T-cell (primary cell): ENCODE measurements around the gene CACNA2D4. TPM values are rescaled to one million over a fixed set of nuclear protein-coding genes. Genes with fewer than 3 reads are reported as not detected.
A peak's percentile ranks its signal among the peaks of the same experiment; 100 is the strongest.

Experiments
- ATAC-seq, 4 experiments: fragments of 200-7000 bp in 3 of 4; fragments of 150-1000 bp in 1 of 4; cut with Tn5 transposase; replicated peaks in 1 of 4; 1 replicate in 3 of 4; 2 replicates in 1 of 4; pipeline ENCODE4 v1.10.0; 2021; ENCODE audit warnings: moderate library complexity in 3 of 4, mild to moderate bottlenecking in 2 of 4, moderate number of reproducible peaks in 1 of 4
- CTCF ChIA-PET, 2 donors: fragments of 300-600 bp; sonication (Branson Sonifier 250); formaldehyde crosslinking; loops; one replicate each; lab custom pipeline; 2022; ENCODE audit warnings: antibody characterized with exemption in 2 of 2; lab: Charles Lee
- POLR2A ChIA-PET, 2 donors: fragments of 300-600 bp; sonication (Branson Sonifier 250); formaldehyde crosslinking; loops; one replicate each; lab custom pipeline; 2022; ENCODE audit warnings: antibody characterized with exemption in 2 of 2; lab: Charles Lee
- DNase-seq, 35 experiments: peaks; one replicate each; pipeline versions ENCODE4 v3.0.0 to v3.0.0-alpha.2; 2013 to 2023
- H3K27ac ChIP-seq: one replicate; pipeline ENCODE4 v1.5.1; 2013; ENCODE audit warnings: low read length
- H3K27me3 ChIP-seq, 2 experiments: replicated peaks in 1 of 2; 1 replicate in 1 of 2; 2 replicates in 1 of 2; pipeline versions ENCODE4 v1.6.1 to v1.7.0; 2013; ENCODE audit warnings: low read length in 1 of 2, mixed read lengths in 1 of 2; ENCODE audit not compliant: control insufficient read depth in 2 of 2, insufficient read depth in 2 of 2; ENCODE audit errors: extremely low read depth in 1 of 2
- H3K36me3 ChIP-seq, 2 donors: 1 replicate in 1 of 2; 2 replicates in 1 of 2; pipeline versions ENCODE4 v1.6.1 to v1.7.0; 2013; ENCODE audit warnings: low read length in 1 of 2; ENCODE audit not compliant: control insufficient read depth in 2 of 2, insufficient read depth in 1 of 2; ENCODE audit errors: extremely low read depth in 1 of 2
- H3K4me1 ChIP-seq, 2 experiments: 1 replicate in 1 of 2; 2 replicates in 1 of 2; pipeline versions ENCODE4 v1.6.1 to v1.7.0; 2013; ENCODE audit warnings: low read length in 2 of 2, mixed read lengths in 1 of 2; ENCODE audit not compliant: insufficient read depth in 2 of 2, control insufficient read depth in 1 of 2; ENCODE audit errors: extremely low read depth in 1 of 2
- H3K4me3 ChIP-seq, 2 donors: 1 replicate in 1 of 2; 2 replicates in 1 of 2; pipeline versions ENCODE4 v1.5.1 to v1.7.0; 2013; ENCODE audit warnings: mild to moderate bottlenecking in 2 of 2, low read length in 1 of 2, moderate library complexity in 1 of 2; ENCODE audit not compliant: control insufficient read depth in 1 of 2; ENCODE audit errors: extremely low read depth in 1 of 2
- H3K9me3 ChIP-seq: 2 replicates; pipeline ENCODE4 v1.7.0; 2013
- H3K27ac Mint-ChIP-seq, 2 donors: one replicate each; pipeline ENCODE4 v1.8.0; 2020 to 2021; ENCODE audit warnings: mild to moderate bottlenecking in 2 of 2, mixed read lengths in 2 of 2
- H3K27me3 Mint-ChIP-seq, 2 donors: one replicate each; pipeline ENCODE4 v1.8.0; 2021 to 2022; ENCODE audit warnings: mixed read lengths in 2 of 2
- H3K36me3 Mint-ChIP-seq: one replicate; pipeline ENCODE4 v1.8.0; 2021; ENCODE audit warnings: mixed read lengths
- H3K4me1 Mint-ChIP-seq, 3 donors: one replicate each; pipeline ENCODE4 v1.8.0; 2020 to 2022; ENCODE audit warnings: mixed read lengths in 3 of 3, mild to moderate bottlenecking in 1 of 3
- H3K4me3 Mint-ChIP-seq, 3 donors: one replicate each; pipeline ENCODE4 v1.8.0; 2020 to 2022; ENCODE audit warnings: mild to moderate bottlenecking in 3 of 3, mixed read lengths in 3 of 3, moderate library complexity in 3 of 3
- H3K9me3 Mint-ChIP-seq, 3 donors: one replicate each; pipeline ENCODE4 v1.8.0; 2020 to 2022; ENCODE audit warnings: mixed read lengths in 3 of 3
- WGBS: methylation state at CpG from one replicate; pipeline ENCODE4 v1.1.5; 2013; ENCODE audit warnings: missing lambda C conversion rate; ENCODE audit not compliant: insufficient coverage; 5-methylcytosine and 5-hydroxymethylcytosine counted together
- total RNA-seq, 35 experiments: library from RNA in 6 of 35; stranded (reverse) in 6 of 35; fragments of 120-200 nt in 1 of 35; gene quantifications; one replicate each; pipeline versions ENCODE4 v1.2.1 to v1.2.4 and lab custom pipeline; 2013 to 2026

The CACNA2D4 gene
- total RNA-seq, 5 donors from 2014 or later (not counting 1 experiment from before 2014, with no cell fraction given): 10.2 to 14.8 (median 12.1) TPM

DNA sequence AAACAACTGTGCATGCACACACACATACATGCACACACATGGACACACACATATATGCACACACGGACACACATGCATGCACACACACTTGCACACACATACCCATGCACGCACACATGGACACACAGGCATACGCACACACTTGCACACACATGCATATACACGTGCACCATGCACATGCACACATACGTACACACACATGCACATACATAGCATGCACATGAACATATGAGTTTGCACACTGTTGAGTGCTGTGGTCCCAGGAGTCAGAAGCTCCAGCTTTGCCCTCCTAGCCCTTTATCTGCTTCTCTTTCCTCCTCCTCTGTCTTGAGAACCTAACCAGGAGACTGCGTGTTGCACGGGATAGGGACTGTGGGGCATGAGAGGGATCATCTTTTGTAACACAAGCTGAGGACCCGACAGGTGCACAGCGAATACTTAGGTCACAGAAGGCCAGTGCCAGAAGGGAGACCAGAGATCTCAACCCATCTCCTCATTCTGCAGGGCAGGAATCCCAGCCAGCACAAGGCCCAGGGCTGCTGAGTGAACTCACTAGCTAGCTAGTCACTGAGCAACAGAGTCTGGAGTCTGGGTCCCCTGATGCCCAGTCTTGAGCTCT is 101.6 kb downstream of the CACNA2D4 start:
- Mint-ChIP-seq H3K27ac (no peak overlapping the region), H3K36me3 (no peaks in the 10 kb centered on the region), H3K27me3 (peaks cover 18 to 30% of the 10 kb centered on the region in 2 donors), H3K4me1 (peaks cover 0 to 10% (median 4%) of the 10 kb centered on the region in 3 donors), H3K9me3 (no peaks in the 10 kb centered on the region), H3K4me3 (no peak overlapping the region)
- DNase-seq: no peak
- H3K27me3 ChIP-seq: peaks cover 0 to 29% of the 10 kb centered on the region in 2 experiments
- H3K4me3 ChIP-seq: no peak overlapping the region
- ChIA-PET POLR2A (no interaction called here), CTCF (no interaction called here)
- H3K36me3 ChIP-seq: no peaks in the 10 kb centered on the region
- H3K27ac ChIP-seq: no peak overlapping the region
- no peaks in the 10 kb centered on the region for H3K9me3 ChIP-seq
- 83% methylated on average over 7 of the region's 9 CpGs for WGBS
- ATAC-seq: no peak
- H3K4me1 ChIP-seq: peaks cover 0 to 10% of the 10 kb centered on the region in 2 experiments

DNA sequence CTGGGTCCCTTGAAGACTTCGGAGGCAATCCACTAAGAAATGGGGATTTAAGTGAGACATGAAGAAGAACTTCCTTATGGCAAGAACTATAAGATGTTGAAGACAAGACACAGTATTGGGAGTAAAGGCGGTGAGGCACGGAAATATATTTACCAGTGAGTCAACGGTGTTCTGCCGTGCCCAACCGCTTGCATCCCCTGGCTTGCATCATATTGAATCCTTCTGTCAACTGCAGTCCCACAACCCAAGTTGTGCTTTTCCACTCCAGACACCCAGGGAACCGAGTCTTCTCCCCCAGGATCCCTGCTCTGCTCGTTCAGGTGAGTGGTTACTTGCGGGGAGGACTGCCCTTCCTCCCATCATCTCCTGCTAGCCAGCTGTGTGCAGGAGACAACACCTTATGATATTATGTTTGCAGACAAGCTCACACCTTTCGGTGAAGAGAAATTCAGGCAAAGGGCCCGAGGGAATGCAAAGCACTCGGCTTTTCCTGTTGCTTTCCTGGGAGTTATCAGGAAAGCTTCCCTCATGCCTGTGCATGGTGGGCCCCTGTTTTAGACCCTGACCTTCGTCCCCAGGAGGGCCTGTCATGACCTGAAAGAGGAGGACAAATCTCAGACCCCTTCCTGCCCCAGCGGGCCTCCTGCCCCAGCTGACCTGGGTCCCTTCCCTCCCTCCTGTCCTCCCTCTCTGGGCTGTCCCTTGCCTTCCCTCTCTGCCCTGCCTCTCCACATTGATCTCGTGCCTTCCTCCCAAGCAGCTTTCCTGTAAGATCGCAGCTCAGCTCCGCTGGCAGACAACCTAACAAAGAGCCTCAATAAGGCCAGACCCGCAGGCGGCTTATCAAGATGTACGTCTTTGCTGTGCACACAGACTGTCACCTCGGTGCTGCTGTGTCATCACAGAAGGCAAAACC is 102.4 kb downstream of the CACNA2D4 start:
- CTCF ChIA-PET: no interaction called here
- Histone ChIP-seq H3K36me3 (no peaks in the 10 kb centered on the region), H3K4me1 (peaks cover 0 to 18% of the 10 kb centered on the region in 2 experiments), H3K27ac (no peak overlapping the region), H3K4me3 (no peak overlapping the region), H3K9me3 (no peaks in the 10 kb centered on the region), H3K27me3 (peaks cover 0 to 21% of the 10 kb centered on the region in 2 experiments)
- DNase-seq (no peak), ATAC-seq (no peak)
- WGBS: 87% methylated on average over 17 of the region's 21 CpGs
- Mint-ChIP-seq H3K27ac (no peak overlapping the region), H3K36me3 (no peaks in the 10 kb centered on the region), H3K27me3 (peaks cover 17 to 24% of the 10 kb centered on the region in 2 donors), H3K9me3 (no peaks in the 10 kb centered on the region), H3K4me1 (peaks cover 3 to 10% (median 6%) of the 10 kb centered on the region in 3 donors), H3K4me3 (no peak overlapping the region)
- POLR2A ChIA-PET: no interaction called here

DNA sequence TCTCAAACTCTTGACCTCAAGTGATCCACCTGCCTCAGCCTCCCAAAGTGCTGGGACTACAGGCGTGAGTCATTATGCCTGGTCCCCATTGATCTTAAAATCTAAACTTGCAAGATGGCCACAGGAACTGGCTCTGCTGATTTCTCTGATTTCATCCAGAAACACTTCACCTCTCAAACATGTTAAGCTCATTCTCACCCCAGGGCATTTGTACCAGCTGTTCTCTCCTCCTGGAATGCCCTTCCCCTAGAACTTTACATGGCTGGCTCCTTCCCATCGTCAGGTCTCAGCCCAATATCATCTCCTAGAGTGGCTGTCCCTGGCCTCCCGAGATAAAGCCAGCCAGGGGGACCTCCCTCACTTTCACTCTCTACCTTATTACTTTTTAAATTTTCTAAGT is 103.3 kb downstream of the CACNA2D4 start:
- ATAC-seq: no peak
- Histone ChIP-seq H3K27ac (no peak overlapping the region), H3K4me3 (no peak overlapping the region), H3K9me3 (no peaks in the 10 kb centered on the region), H3K4me1 (peaks cover 0 to 24% of the 10 kb centered on the region in 2 experiments), H3K36me3 (no peaks in the 10 kb centered on the region), H3K27me3 (peaks cover 0 to 12% of the 10 kb centered on the region in 2 experiments)
- WGBS: 100% methylated on average over 1 of the region's 3 CpGs
- Mint-ChIP-seq H3K9me3 (no peaks in the 10 kb centered on the region), H3K36me3 (no peaks in the 10 kb centered on the region), H3K4me1 (peaks cover 4 to 13% (median 8%) of the 10 kb centered on the region in 3 donors), H3K27ac (no peak overlapping the region), H3K27me3 (peaks cover 8 to 14% of the 10 kb centered on the region in 2 donors), H3K4me3 (no peak overlapping the region)
- CTCF ChIA-PET: no interaction called here
- DNase-seq: no peak
- POLR2A ChIA-PET: interaction anchor here in 1 of 2 donors (0.6 kb wide), 1 partner anchor 568 kb away, joined by 3 read pairs; no protein-coding TSS in a partner anchor

DNA sequence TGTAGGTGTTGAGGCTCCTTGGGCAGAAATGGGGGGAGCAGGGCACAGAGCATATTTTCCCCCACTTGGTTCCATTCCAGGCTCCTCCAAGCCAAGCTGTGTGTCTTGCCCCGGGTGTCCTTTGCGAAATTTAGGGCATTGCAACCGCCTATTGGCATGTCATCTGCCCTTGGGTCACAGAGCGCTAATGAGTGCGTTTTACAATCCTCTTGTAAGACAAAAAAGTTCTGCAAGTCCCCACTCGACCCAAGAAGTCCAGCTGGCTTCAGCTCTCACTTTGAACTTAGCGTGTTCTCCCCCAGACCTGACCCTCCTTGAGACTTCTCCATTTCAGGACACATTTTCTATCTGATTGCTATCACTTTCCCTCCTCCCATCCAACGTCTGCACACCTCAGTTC is 104.2 kb downstream of the CACNA2D4 start:
- POLR2A ChIA-PET: no interaction called here

DNA sequence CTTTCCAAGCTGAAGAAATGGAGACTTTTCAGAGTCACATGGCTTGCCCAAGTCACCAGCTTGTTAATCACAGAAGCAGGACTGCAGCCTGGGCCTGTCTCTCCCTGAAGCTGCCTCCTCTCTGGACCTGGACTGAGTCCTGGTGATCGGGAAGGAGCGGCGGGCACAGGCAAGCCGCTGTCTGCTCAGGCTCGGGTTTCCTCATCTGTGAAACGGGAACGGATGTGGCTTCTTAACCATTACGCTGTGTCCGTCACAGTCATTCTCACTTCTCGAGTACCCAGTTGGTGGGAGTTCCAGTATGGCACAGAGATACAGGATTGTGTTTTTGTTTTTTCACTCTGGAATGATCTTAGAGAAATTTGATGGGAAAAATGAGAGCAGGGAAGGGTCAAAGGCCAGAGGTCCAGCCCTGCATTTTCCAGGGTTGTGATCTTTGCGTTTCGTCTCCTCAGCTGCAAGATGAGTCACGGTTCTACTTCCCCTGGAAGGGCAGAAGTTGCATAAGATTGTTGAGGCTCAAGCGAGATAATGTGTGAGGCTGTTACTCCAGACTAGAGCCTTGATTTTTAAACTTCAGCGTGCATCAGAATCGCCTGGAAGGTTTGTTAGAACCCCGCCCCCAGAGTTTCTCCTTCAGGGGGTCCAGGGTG is 105.7 kb downstream of the CACNA2D4 start:
- Mint-ChIP-seq H3K9me3 (no peaks in the 10 kb centered on the region), H3K36me3 (no peaks in the 10 kb centered on the region), H3K4me3 (peak overlapping the region in 1 of 3 donors; percentile 18), H3K27me3 (peaks cover 2 to 3% of the 10 kb centered on the region in 2 donors), H3K4me1 (peaks cover 8 to 23% (median 10%) of the 10 kb centered on the region in 3 donors), H3K27ac (peak overlapping the region; percentile 11 to 65)
- Histone ChIP-seq H3K36me3 (no peaks in the 10 kb centered on the region), H3K27me3 (peaks cover 0 to 2% of the 10 kb centered on the region in 2 experiments), H3K9me3 (no peaks in the 10 kb centered on the region), H3K4me1 (peaks cover 0 to 40% of the 10 kb centered on the region in 2 experiments), H3K4me3 (no peak overlapping the region), H3K27ac (peak overlapping the region; percentile 51)
- POLR2A ChIA-PET: no interaction called here
- DNase-seq: peak in 1 of 35 experiments; percentile 28
- 58% methylated on average over 16 of the region's 17 CpGs for WGBS
- CTCF ChIA-PET: interaction anchor here in 1 of 2 donors (1.2 kb wide), 1 partner anchor 127 kb away, joined by 4 read pairs; no protein-coding TSS in a partner anchor
- peak in 1 of 4 experiments; percentile 38 for ATAC-seq

More for the DNA sequence above, 104.2 kb downstream of the CACNA2D4 start:
- Mint-ChIP-seq H3K36me3 (no peaks in the 10 kb centered on the region), H3K4me1 (peaks cover 5 to 20% (median 8%) of the 10 kb centered on the region in 3 donors), H3K9me3 (no peaks in the 10 kb centered on the region), H3K27me3 (peaks cover 3 to 6% of the 10 kb centered on the region in 2 donors), H3K4me3 (no peak overlapping the region), H3K27ac (peak overlapping the region in 1 of 2 donors; percentile 29)
- no peak overlapping the region for H3K4me3 ChIP-seq
- ATAC-seq: no peak
- peaks cover 0 to 3% of the 10 kb centered on the region in 2 experiments for H3K27me3 ChIP-seq
- no peaks in the 10 kb centered on the region for H3K36me3 ChIP-seq
- CTCF ChIA-PET: no interaction called here
- no peaks in the 10 kb centered on the region for H3K9me3 ChIP-seq
- H3K27ac ChIP-seq: no peak overlapping the region
- DNase-seq: no peak
- peaks cover 0 to 31% of the 10 kb centered on the region in 2 experiments for H3K4me1 ChIP-seq
- 83% methylated on average over 8 of the region's 8 CpGs for WGBS

DNA sequence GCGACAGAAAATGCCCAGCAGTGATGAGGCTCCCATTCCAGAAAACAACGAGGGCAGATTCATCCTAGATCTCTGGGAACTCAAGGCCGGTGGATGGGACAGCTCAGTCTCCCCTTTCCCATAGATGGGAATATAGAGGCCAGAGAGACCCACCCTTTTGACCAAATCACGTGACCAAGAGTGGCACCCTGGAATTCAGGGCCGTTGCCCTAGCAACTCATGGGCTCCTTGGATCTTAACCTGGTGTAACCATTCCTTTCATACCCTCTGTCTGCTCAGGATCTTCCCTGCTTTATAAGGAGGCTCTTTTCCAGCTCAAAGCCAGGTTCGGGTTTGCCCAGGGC is 106.5 kb downstream of the CACNA2D4 start:
- peak overlapping the region in 1 of 2 donors; percentile 40 for H3K4me3 ChIP-seq
- ChIA-PET CTCF (interaction anchor here in 1 of 2 donors (1.2 kb wide), 1 partner anchor 128 kb away, joined by 4 read pairs; no protein-coding TSS in a partner anchor), POLR2A (no interaction called here)

More for the DNA sequence above, 106.5 kb downstream of the CACNA2D4 start:
- DNase-seq (no peak), ATAC-seq (no peak)
- Histone ChIP-seq H3K27ac (peak overlapping the region; percentile 51), H3K9me3 (no peaks in the 10 kb centered on the region), H3K27me3 (peaks cover 0 to 2% of the 10 kb centered on the region in 2 experiments), H3K36me3 (no peaks in the 10 kb centered on the region), H3K4me1 (peaks cover 0 to 40% of the 10 kb centered on the region in 2 experiments)
- H3K27me3 Mint-ChIP-seq: peaks cover 2 to 3% of the 10 kb centered on the region in 2 donors
- H3K27ac Mint-ChIP-seq: peak overlapping the region; percentile 37 to 78
- peak overlapping the region; percentile 63 to 64 (median 63) for H3K4me3 Mint-ChIP-seq
- peaks cover 8 to 25% (median 10%) of the 10 kb centered on the region in 3 donors for H3K4me1 Mint-ChIP-seq
- H3K9me3 Mint-ChIP-seq: no peaks in the 10 kb centered on the region
- H3K36me3 Mint-ChIP-seq: no peaks in the 10 kb centered on the region
- WGBS: 74% methylated on average over 3 of the region's 6 CpGs
